Suppressor macrophage (primary cell): Measurements from ENCODE around the gene DENND2A.
A peak's percentile ranks its signal among the peaks of the same experiment; 100 is the strongest.
"Not testable (repeated sequence)": the region's sequence is repeated elsewhere in the genome, so short reads cannot be mapped to it uniquely, and the experiment has no call there.

Source experiments
- DNase-seq, 4 experiments: peaks; one replicate each; pipeline ENCODE4 v3.0.0-alpha.2; 2020 to 2022

Gene DENND2A

GRCh38 chr7:140646931-140647647, 6.5 kb upstream of the DENND2A start:
- DNase-seq = peak; percentile 42 to 65 (median 55)

GRCh38 chr7:140645166-140645900, 4.7 kb upstream of the DENND2A start:
- DNase-seq = peak in 3 of 4 experiments; percentile 33 to 55 (median 41)

- not testable (repeated sequence) for DNase-seq
Measured at GRCh38 chr7:140644761-140645160, 4.1 kb upstream of the DENND2A start.

GRCh38 chr7:140643416-140643815, 2.8 kb upstream of the DENND2A start:
- DNase-seq = no peak

- DNase-seq = peak in 2 of 4 experiments; percentile 34 to 58
Measured at GRCh38 chr7:140641524-140642195, 1.0 kb upstream of the DENND2A start.

GRCh38 chr7:140640060-140640637, 464 bp downstream of the DENND2A start:
- DNase-seq = peak in 3 of 4 experiments; percentile 42 to 66 (median 57)

- DNase-seq = peak; percentile 71 to 83 (median 80)
Measured at GRCh38 chr7:140639366-140640053, 1.1 kb downstream of the DENND2A start.

- no peak for DNase-seq
Measured at GRCh38 chr7:140638173-140638791, 2.3 kb downstream of the DENND2A start.

GRCh38 chr7:140637400-140637799, 3.2 kb downstream of the DENND2A start:
- peak in 1 of 4 experiments; percentile 13 for DNase-seq

- no peak for DNase-seq
Measured at GRCh38 chr7:140635816-140636215, 4.8 kb downstream of the DENND2A start.

- DNase-seq = no peak
Measured at GRCh38 chr7:140635345-140635744, 5.3 kb downstream of the DENND2A start.

- DNase-seq = peak in 1 of 4 experiments; percentile 24
Measured at GRCh38 chr7:140631602-140632001, 9.0 kb downstream of the DENND2A start.

GRCh38 chr7:140631021-140631420, 9.6 kb downstream of the DENND2A start:
- DNase-seq = peak in 1 of 4 experiments; percentile 24

GRCh38 chr7:140625908-140626868, 14.4 kb downstream of the DENND2A start:
- no peak for DNase-seq

GRCh38 chr7:140625192-140625558, 15.4 kb downstream of the DENND2A start:
- DNase-seq = not testable (repeated sequence)

GRCh38 chr7:140624392-140625191, 16.0 kb downstream of the DENND2A start:
- no peak for DNase-seq

- DNase-seq = no peak
Measured at GRCh38 chr7:140623980-140624379, 16.6 kb downstream of the DENND2A start.

GRCh38 chr7:140621401-140622021, 19.1 kb downstream of the DENND2A start:
- no peak for DNase-seq

- not testable (repeated sequence) for DNase-seq
Measured at GRCh38 chr7:140619915-140620510, 20.6 kb downstream of the DENND2A start.
